ENCODE data around the gene RNF224.

Gene RNF224

DNA sequence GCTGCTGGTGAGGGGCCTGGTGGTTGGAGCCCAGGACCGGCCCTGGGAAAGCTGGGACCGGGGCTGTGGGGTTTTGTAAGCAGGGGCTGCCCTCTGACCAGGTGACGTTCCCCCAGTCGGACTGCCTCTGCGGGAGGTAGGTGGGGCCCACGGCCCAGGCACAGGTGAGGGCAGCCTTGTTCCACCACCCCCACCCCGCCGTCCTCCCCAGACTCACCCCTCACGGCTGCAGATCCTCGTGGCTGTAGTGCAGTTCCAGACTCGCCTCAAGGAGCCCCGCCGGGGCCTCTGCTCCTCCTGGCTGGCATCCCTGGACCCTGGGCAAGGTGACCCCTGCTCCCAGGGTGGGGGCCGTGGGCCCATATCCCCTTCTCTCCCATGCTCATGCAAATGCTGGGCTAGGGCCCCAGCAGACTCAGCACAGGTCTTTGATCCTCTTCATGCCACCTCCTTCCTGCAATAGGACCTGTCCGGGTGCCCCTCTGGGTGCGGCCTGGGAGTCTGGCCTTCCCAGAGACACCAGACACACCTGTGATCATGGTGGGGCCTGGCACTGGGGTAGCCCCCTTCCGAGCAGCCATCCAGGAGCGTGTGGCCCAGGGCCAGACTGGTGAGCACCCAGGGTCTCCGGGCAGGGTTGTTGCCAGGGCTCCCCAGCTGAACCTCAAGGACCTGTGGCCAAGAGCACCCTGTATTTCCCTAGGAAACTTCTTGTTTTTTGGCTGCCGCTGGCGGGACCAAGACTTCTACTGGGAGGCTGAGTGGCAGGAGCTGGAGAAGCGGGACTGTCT lies 11.9 kb upstream of the RNF224 start:
- no peak for DNase-seq (ENCODE audit: low read depth)

DNA sequence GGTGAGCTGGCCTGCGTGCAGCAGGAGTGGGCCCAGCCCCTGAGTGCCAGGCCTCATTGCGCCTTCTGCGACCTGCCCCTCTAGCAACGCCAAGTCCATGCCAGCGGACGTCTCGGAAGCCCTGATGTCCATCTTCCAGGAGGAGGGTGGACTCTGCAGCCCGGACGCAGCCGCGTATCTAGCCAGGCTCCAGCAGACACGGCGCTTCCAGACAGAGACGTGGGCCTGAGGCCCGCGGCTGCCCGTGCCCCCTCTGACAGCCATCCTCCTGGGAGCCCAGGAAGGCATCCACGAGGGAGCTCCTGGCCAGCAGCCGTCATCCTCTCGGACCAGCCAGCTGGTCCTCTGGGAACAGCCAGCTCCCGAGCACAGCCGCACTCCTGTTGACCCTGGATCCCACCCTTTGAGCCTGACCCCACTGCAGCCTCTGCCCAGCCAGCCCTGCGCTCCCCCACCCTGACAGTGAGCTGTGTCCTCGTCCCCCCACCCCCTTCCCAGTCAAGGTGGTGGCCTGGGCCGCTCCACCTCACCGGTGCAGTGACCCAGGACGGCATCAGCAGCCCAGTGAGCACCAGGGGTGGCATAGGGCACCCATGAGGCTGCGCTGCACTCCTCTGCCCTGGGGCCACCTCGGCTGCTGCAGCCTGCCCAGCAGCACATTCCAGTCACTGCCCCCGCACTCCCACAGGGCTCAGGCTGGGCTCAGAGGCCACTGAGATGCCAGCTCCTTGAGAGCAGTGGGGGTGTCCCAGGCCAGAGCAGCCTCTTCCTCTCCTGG lies 10.9 kb upstream of the RNF224 start:
- DNase-seq (ENCODE audit: low read depth) = no peak

DNA sequence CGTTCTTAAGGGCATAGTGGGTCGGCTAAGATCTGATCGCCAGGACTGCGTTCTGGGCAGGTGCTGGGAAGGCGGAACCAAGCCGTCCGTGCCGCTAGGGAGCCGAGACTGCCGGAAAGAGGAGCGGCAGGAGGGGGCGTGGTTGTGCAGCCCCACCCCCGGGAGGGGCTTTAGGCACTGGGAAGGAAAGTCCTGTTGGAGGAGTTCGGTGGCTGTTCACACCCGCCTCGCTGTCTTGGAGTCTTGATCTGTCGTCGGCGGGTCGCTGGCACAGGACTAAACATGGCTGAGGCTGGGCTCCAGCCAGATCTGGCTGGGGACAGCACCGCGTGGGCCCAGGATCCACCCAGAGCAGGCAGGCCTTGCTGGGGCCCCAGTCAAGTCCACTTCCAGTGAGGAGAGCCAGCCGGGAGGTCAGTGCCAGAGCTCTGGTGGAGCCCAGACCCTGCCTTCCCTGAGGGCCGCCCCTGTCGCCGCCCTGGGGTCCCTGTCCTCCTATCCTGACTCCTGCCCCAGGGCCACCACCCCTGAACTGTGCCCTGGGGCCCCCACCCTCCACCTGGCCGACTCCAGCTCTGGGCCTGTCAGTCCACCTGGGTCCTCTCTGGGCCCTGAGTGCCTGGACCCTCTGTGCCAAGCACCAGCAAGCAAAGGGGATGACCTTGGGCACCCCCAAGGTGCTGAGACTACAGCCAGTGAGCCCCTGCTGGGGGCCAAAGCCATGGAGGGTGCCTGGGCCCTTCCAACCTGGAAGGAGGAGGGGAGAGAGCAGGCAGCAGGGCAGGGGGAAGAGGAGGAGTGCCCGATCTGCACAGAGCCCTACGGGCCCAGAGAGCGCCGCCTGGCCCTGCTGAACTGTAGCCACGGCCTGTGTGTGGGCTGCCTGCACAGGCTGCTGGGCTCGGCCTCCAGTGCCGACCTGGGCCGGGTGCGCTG lies 9.8 kb upstream of the RNF224 start:
- no peak for DNase-seq (ENCODE audit: low read depth)

- DNase-seq (ENCODE audit: low read depth) = no peak
These were observed 9.0 kb upstream of the RNF224 start for GRCh38 chr9:137218212-137218753.

- DNase-seq (ENCODE audit: low read depth) = no peak
These were observed 8.5 kb upstream of the RNF224 start for GRCh38 chr9:137218754-137219271.

DNA sequence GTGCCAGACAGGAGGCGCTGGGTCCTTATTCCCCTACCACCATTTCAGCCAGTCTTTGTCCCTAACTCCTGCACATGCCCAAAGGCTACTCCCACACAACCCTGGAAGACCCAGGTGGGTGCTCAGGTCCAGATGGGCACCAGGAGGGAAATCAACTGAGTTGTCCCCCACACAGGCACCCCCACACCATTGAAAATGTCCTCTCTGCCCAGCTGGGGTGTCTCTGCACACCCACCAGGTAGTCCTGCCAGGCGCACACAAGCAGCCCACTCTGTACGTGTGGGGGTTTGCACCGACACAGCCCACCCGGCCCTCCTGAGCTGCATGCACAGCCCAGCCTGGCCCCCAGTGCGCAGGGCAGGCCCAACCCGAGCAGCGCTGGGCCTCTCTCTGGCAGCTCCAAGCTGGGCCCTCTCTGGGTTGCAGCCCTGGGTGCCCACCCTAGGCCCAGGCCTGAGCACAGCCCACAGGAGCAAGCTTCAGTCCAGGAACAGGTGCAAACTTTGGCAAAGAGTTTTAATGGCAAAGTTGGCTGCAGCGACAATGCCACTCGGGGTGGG lies 7.5 kb upstream of the RNF224 start:
- no peak for DNase-seq (ENCODE audit: low read depth)

DNA sequence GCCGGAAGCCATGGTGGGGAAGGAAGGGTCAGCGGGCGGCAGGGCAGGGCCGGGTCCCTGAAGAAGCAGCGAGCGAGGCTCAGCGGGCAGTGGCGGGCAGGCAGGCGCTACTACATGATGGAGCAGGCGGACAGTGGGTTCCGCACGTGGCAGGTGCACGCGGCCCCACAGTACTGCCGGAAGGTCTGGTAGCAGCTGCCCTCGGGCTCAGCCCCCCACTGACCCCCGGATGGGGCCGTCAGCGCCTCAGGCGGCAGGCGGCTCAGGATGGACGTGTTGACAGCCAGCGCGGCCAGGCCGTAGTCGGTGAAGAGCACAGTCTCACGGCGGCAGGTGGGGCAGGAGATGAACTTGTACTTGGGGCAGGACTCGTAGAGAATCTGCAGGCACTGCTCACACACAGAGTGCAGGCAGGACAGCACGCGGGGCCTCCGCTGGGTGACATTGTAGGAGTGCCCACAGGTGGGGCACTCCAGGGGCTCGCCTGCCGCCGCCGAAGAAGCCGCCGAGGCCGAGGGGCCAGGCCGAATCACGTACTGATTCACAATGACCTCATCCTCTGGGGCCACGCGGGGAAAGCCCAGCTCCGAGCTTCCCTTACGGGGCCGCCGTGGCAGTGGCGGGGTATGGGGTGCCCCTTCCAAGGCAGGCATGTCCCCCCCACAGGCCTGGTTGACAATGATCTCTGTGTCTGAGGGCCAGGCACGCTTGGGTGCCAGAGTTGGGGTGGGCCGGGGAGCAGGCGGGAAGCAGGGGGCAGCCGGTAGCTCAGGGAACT lies 6.8 kb upstream of the RNF224 start:
- DNase-seq (ENCODE audit: low read depth) = no peak

DNA sequence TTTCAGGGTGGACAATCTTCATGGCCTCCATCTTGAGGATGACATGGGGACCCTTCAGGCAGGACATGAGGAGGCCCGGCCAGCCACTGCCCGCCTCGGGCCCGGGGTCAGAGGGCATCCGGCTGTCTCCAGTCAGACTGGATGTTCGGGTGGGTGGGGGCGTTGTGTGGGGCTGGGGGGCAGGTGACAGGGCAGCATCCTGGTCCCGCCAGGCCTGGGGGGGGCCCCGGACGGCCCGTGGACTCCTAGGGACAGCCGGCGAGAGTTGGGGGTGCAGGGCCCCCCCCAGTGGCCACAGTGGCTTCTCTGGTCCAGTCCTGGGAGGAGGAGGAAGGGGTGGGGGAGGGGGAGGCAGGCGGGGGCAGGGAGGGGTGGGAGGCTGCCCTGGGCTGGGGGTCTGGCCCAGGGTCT lies 6.2 kb upstream of the RNF224 start:
- no peak for DNase-seq (ENCODE audit: low read depth)

GRCh38 chr9:137221506-137222111 lies 5.7 kb upstream of the RNF224 start:
- no peak for DNase-seq (ENCODE audit: low read depth)

GRCh38 chr9:137222190-137223077 lies 4.9 kb upstream of the RNF224 start, which contains the start of gene RNF208:
Gene RNF208, minus strand, starts transcription at chr9:137222240. Its CDS starts 1,028 bp downstream, at chr9:137221212.
- DNase-seq (ENCODE audit: low read depth) = no peak

- peak; percentile 88 for DNase-seq (ENCODE audit: low read depth)
These were observed 4.0 kb upstream of the RNF224 start for GRCh38 chr9:137223078-137223970.

DNA sequence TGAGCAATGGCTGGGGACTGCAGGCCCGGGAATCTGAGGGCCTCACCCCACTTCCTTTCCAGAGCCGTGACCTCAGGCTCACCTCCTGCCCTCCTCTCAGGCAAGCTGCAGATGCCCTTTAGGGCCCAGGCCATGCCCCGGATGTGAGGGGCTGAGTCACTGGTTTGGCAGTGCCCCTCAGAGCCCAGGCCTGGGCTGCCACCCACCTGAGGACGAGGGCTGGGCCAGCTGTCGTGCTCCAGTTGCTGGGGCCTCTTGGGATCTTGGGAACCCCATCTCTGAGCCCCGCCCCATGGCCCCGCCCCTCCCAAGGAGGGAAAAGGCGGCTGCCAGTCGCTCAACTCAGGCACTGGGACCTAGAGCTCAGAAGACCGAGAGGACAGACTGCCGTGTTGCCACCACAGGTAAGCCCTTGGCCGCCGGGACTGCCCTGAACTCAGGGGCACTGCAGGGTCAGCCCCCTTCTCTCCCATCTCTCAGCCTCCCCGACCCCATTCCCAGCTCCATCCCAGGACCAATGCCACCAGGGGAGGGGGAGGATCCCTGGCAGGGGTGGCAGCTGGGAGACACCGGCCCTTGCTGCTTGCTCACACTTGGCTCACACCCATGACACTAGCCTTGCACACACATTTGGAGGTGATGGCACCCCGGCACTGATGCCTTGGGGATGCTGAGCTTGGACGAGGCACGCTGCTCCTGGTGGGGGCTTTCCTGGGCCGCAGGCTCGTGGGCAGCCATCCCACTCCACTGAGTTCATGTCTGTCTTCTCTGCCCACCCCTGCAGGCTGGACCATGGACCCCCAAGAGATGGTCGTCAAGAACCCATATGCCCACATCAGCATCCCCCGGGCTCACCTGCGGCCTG lies 2.2 kb upstream of the RNF224 start, which contains the start of gene CYSRT1:
TSS of gene CYSRT1 (plus strand) at position 345 of the 865 bp plus-strand sequence. CDS start at position 793, 448 bp downstream.
- no peak for DNase-seq (ENCODE audit: low read depth)

- no peak for DNase-seq (ENCODE audit: low read depth)
These were observed 1.5 kb upstream of the RNF224 start for GRCh38 chr9:137225699-137226331.

GRCh38 chr9:137226338-137227053 lies 806 bp upstream of the RNF224 start:
- no peak for DNase-seq (ENCODE audit: low read depth)

- DNase-seq (ENCODE audit: low read depth) = no peak
These were observed 677 bp downstream of the RNF224 start for GRCh38 chr9:137227853-137228505.
